GM21529 (cell line): ENCODE measurements around the gene NUMA1.

Source experiments
- ATAC-seq: cut with Tn5 transposase; IDR thresholded peaks from one replicate; pipeline ENCODE4 v1.9.1; 2021; ENCODE audit not compliant: unreplicated experiment

Gene NUMA1

GRCh38 chr11:72102162-72102561 is 21.8 kb upstream of the NUMA1 start:
- ATAC-seq, result no peak

GRCh38 chr11:72100462-72100861 is 20.1 kb upstream of the NUMA1 start:
- ATAC-seq, result no peak

GRCh38 chr11:72100009-72100408 is 19.7 kb upstream of the NUMA1 start:
- no peak for ATAC-seq

GRCh38 chr11:72098741-72099140 is 18.4 kb upstream of the NUMA1 start:
- ATAC-seq, result no peak

- peak; percentile 69 for ATAC-seq
Measured at GRCh38 chr11:72091292-72091691, 10.9 kb upstream of the NUMA1 start.

- ATAC-seq, result no peak
Measured at GRCh38 chr11:72088076-72088808, 7.9 kb upstream of the NUMA1 start.

- no peak for ATAC-seq
Measured at GRCh38 chr11:72085621-72086351, 5.4 kb upstream of the NUMA1 start.

- no peak for ATAC-seq
Measured at GRCh38 chr11:72084965-72085364, 4.6 kb upstream of the NUMA1 start.

GRCh38 chr11:72084076-72084475 is 3.7 kb upstream of the NUMA1 start:
- no peak for ATAC-seq

GRCh38 chr11:72083414-72083813 is 3.1 kb upstream of the NUMA1 start:
- no peak for ATAC-seq

GRCh38 chr11:72081821-72082453 is 1.6 kb upstream of the NUMA1 start:
- no peak for ATAC-seq

GRCh38 chr11:72081184-72081644 is 872 bp upstream of the NUMA1 start:
- ATAC-seq, result no peak

- ATAC-seq, result no peak
Measured at GRCh38 chr11:72079819-72080325, 470 bp downstream of the NUMA1 start.

GRCh38 chr11:72078477-72078876 is 1.9 kb downstream of the NUMA1 start:
- no peak for ATAC-seq

GRCh38 chr11:72075756-72076155 is 4.6 kb downstream of the NUMA1 start:
- no peak for ATAC-seq

- no peak for ATAC-seq
Measured at GRCh38 chr11:72075109-72075508, 5.2 kb downstream of the NUMA1 start.

- ATAC-seq, result no peak
Measured at GRCh38 chr11:72072348-72072747, 8.0 kb downstream of the NUMA1 start.

GRCh38 chr11:72070491-72070890 is 9.9 kb downstream of the NUMA1 start:
- no peak for ATAC-seq

- ATAC-seq, result peak; percentile 77
Measured at GRCh38 chr11:72069787-72070251, 10.5 kb downstream of the NUMA1 start.

- ATAC-seq, result peak; percentile 44
Measured at GRCh38 chr11:72069200-72069599, 11.1 kb downstream of the NUMA1 start.

GRCh38 chr11:72067676-72068075 is 12.7 kb downstream of the NUMA1 start:
- no peak for ATAC-seq

GRCh38 chr11:72067266-72067665 is 13.1 kb downstream of the NUMA1 start:
- ATAC-seq, result no peak
